GM23248 (cell line): Measurements from ENCODE around the gene KCNH4. TPM values are rescaled to one million over a fixed set of nuclear protein-coding genes. Genes with fewer than 3 reads are reported as not detected.
"Not testable (repeated sequence)": the region's sequence is repeated elsewhere in the genome, so short reads cannot be mapped to it uniquely, and the experiment has no call there.

ENCODE experiments used
- DNase-seq: peaks from one replicate; pipeline ENCODE4 v3.0.0-alpha.2; 2015
- H2AFZ ChIP-seq: fragments of 200-600 bp; sonication (generic); 2 replicates; pipeline ENCODE4 v1.6.1; 2016; ENCODE audit warnings: antibody characterized with exemption
- H3F3A ChIP-seq: fragments of 200-600 bp; sonication (generic); 2 replicates; pipeline ENCODE4 v1.6.1; 2016; ENCODE audit warnings: mild to moderate bottlenecking, antibody characterized with exemption, mixed run types; ENCODE audit not compliant: insufficient read depth
- H3K27ac ChIP-seq: fragments of 200-600 bp; sonication (generic); 2 replicates; pipeline ENCODE4 v1.5.1; 2016; ENCODE audit warnings: mild to moderate bottlenecking
- H3K27me3 ChIP-seq: fragments of 200-600 bp; sonication (generic); replicated peaks from 2 replicates; pipeline ENCODE4 v1.6.1; 2016; ENCODE audit warnings: mild to moderate bottlenecking; ENCODE audit not compliant: insufficient read depth
- H3K36me3 ChIP-seq: fragments of 200-600 bp; sonication (generic); 2 replicates; pipeline ENCODE4 v1.6.1; 2016; ENCODE audit warnings: low read depth, mild to moderate bottlenecking
- H3K4me1 ChIP-seq: fragments of 200-600 bp; sonication (generic); 2 replicates; pipeline ENCODE4 v1.6.1; 2016; ENCODE audit warnings: mild to moderate bottlenecking; ENCODE audit not compliant: insufficient read depth
- H3K4me2 ChIP-seq: fragments of 200-600 bp; sonication (generic); one replicate; pipeline ENCODE4 v1.6.1; 2016; ENCODE audit warnings: mild to moderate bottlenecking; ENCODE audit not compliant: unreplicated experiment
- H3K4me3 ChIP-seq: fragments of 200-600 bp; sonication (generic); 2 replicates; pipeline ENCODE4 v1.5.1; 2016; ENCODE audit warnings: mild to moderate bottlenecking
- H3K79me2 ChIP-seq: fragments of 200-600 bp; sonication (generic); 2 replicates; pipeline ENCODE4 v1.6.1; 2016; ENCODE audit warnings: mild to moderate bottlenecking; ENCODE audit not compliant: insufficient read depth
- H3K9ac ChIP-seq: fragments of 200-600 bp; sonication (generic); 2 replicates; pipeline ENCODE4 v1.6.1; 2016; ENCODE audit warnings: mild to moderate bottlenecking
- H3K9me2 ChIP-seq: fragments of 200-600 bp; sonication (generic); 2 replicates; pipeline ENCODE4 v1.6.1; 2016; ENCODE audit warnings: mixed run types, mild to moderate bottlenecking, moderate library complexity; ENCODE audit not compliant: insufficient read depth
- H3K9me3 ChIP-seq: fragments of 200-600 bp; sonication (generic); one replicate; pipeline ENCODE4 v1.6.1; 2017; ENCODE audit warnings: low read depth
- H4K20me1 ChIP-seq: fragments of 200-600 bp; sonication (generic); 2 replicates; pipeline ENCODE4 v1.6.0; 2016; ENCODE audit not compliant: insufficient read depth
- EZH2 ChIP-seq: fragments of 200-600 bp; sonication (generic); IDR thresholded peaks from 2 replicates; pipeline ENCODE4 v1.6.1; 2018; ENCODE audit warnings: antibody characterized with exemption, mild to moderate bottlenecking; ENCODE audit not compliant: insufficient read depth, poor library complexity, severe bottlenecking
- EZH2phosphoT487 ChIP-seq: fragments of 200-600 bp; sonication (generic); IDR thresholded peaks from 2 replicates; pipeline ENCODE4 v1.6.1; 2018; ENCODE audit warnings: antibody characterized with exemption, moderate library complexity, mild to moderate bottlenecking, low read depth; ENCODE audit not compliant: insufficient read depth
- WGBS, 2 experiments: methylation state at CpG; one replicate each; pipeline ENCODE4 v1.1.6; 2015 to 2017; ENCODE audit warnings: low lambda C conversion rate in 2 of 2, low coverage in 1 of 2; ENCODE audit errors: missing lambda C conversion rate in 2 of 2; 5-methylcytosine and 5-hydroxymethylcytosine counted together
- in situ Hi-C: fragments of 300-500 bp; cut with MboI; formaldehyde crosslinking; loops from 2 replicates; pipeline ENCODE4 v1.15.0; 2020
- polyA plus RNA-seq: library from polyadenylated mRNA; unstranded; fragments of >200 nt; fragmentation: Nextera tagmentation; extraction: Ambion mirVana; gene quantifications from 2 replicates; pipeline ENCODE4 v1.2.1, GENCODE V29; 2016
- total RNA-seq: library from RNA; depleted of rRNA; stranded (reverse); fragments of >200 nt; shearing (Covaris generic); gene quantifications from 2 replicates; pipeline ENCODE4 v1.2.3, GENCODE V29; 2014

Gene KCNH4
- total and polyA plus RNA-seq, 2 experiments from 2014 or later, result not detected

GRCh38 chr17:42224651-42225050 is 43.7 kb upstream of the KCNH4 start:
- no peaks in the 10 kb centered on the region; the same call in 1 of the 2 replicates for H3K79me2 ChIP-seq
- no peaks in the 10 kb centered on the region for H3K9me2 ChIP-seq
- DNase-seq, result no peak
- no peak overlapping the region for H2AFZ ChIP-seq
- H3K4me1 ChIP-seq, result no peaks in the 10 kb centered on the region
- no peak for TF ChIP-seq EZH2phosphoT487
- in situ Hi-C loops, result no loop called here
- WGBS, 2 experiments, result 98% methylated on average over 6 of the region's 6 CpGs
- no peaks in the 10 kb centered on the region for H3K36me3 ChIP-seq
- no peak overlapping the region for H3K27ac ChIP-seq
- H3K27me3 ChIP-seq, result no peaks in the 10 kb centered on the region
- H3K4me2 ChIP-seq, result no peak overlapping the region
- no peaks in the 10 kb centered on the region for H3K9me3 ChIP-seq
- H3K9ac ChIP-seq, result no peak overlapping the region
- H3F3A ChIP-seq, result peaks cover 14% of the 10 kb centered on the region; the same call in 1 of the 2 replicates
- no peaks in the 10 kb centered on the region for H4K20me1 ChIP-seq
- no peak overlapping the region for H3K4me3 ChIP-seq

GRCh38 chr17:42221886-42222745 is 41.2 kb upstream of the KCNH4 start:
- no peak overlapping the region for H3K4me2 ChIP-seq
- no peak overlapping the region for H3K27ac ChIP-seq
- H4K20me1 ChIP-seq, result no peaks in the 10 kb centered on the region
- no peak overlapping the region for H3K9ac ChIP-seq
- H2AFZ ChIP-seq, result no peak overlapping the region
- DNase-seq, result peak; percentile 74
- H3F3A ChIP-seq, result 0 out of 2 replicates have a peak, but pooled peaks cover 3% of the 10 kb centered on the region
- H3K4me3 ChIP-seq, result no peak overlapping the region
- 55 to 62% methylated on average over 3 of the region's 3 CpGs for WGBS, 2 experiments
- H3K4me1 ChIP-seq, result no peaks in the 10 kb centered on the region
- no peaks in the 10 kb centered on the region for H3K27me3 ChIP-seq
- in situ Hi-C loops, result no loop called here
- H3K79me2 ChIP-seq, result no peaks in the 10 kb centered on the region; the same call in 1 of the 2 replicates
- no peaks in the 10 kb centered on the region for H3K9me2 ChIP-seq
- H3K36me3 ChIP-seq, result no peaks in the 10 kb centered on the region
- TF ChIP-seq EZH2phosphoT487 (no peak), EZH2 (no peak)
- no peaks in the 10 kb centered on the region for H3K9me3 ChIP-seq

DNA sequence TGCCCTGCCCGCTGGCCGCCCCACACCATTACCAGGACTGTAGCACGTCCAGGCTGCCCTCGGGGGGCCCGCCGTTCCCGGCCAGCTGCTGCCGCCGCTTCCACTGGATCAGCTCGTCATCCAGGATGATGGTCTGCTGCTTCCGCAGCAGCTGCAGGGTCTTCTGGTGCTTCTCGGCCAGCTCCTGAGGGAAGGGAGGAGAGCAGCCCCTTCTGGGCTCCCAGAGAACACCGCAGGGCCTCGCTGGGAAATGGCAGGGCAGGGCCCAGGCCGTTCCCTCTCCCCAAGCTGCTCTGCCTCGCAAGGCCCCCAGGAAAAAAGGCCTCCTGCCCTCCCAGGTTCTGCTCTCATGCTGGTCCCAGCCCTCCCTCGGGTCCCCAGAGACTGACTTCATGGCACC is 38.3 kb upstream of the KCNH4 start:
- H3K4me2 ChIP-seq, H3K9ac ChIP-seq, in situ Hi-C loops, H3K4me1 ChIP-seq, H4K20me1 ChIP-seq, H3K27me3 ChIP-seq, DNase-seq, H3K79me2 ChIP-seq, H3K9me2 ChIP-seq, H3K9me3 ChIP-seq, H2AFZ ChIP-seq, H3K36me3 ChIP-seq, H3K27ac ChIP-seq, H3F3A ChIP-seq, H3K4me3 ChIP-seq: not testable (repeated sequence)
- WGBS, 2 experiments, result no CpG with 5 or more reads among the region's 17 CpGs

DNA sequence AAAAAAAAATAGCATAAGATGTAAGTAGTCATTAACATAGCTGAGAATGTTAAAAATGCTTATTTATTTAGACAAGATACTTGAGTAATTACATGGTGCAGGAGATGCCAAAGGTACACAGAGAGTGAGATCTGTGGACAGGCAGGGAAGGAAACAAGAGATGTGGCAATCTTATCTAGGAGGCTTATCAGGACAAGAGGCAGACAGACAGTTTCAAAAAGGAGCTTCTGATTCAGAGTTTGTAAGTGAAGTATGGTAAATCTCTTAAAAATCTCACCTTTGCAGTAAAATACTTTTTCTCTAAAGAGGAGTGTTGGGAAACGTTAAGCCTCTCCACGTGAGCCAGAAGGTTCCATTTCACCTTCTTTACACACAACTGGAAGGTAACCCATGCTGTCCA is 33.2 kb upstream of the KCNH4 start:
- H3K79me2 ChIP-seq, result no peaks in the 10 kb centered on the region
- TF ChIP-seq EZH2phosphoT487 (no peak), EZH2 (no peak)
- H3K9ac ChIP-seq, result no peak overlapping the region
- 94 to 95% methylated on average over 2 of the region's 2 CpGs for WGBS, 2 experiments
- H3K36me3 ChIP-seq, result peaks cover 10% of the 10 kb centered on the region
- no peak overlapping the region for H2AFZ ChIP-seq
- no peak overlapping the region for H3K4me3 ChIP-seq
- no peak overlapping the region for H3K4me2 ChIP-seq
- H3K27ac ChIP-seq, result no peak overlapping the region
- in situ Hi-C loops, result no loop called here
- no peaks in the 10 kb centered on the region for H3K9me2 ChIP-seq
- H3K9me3 ChIP-seq, result no peaks in the 10 kb centered on the region
- no peaks in the 10 kb centered on the region for H4K20me1 ChIP-seq
- H3F3A ChIP-seq, result peaks cover 15% of the 10 kb centered on the region; the same call in 1 of the 2 replicates
- no peaks in the 10 kb centered on the region for H3K27me3 ChIP-seq
- no peak for DNase-seq
- H3K4me1 ChIP-seq, result no peaks in the 10 kb centered on the region
